MCF 10A (cell line): Measurements from ENCODE around the gene PCNX2. TPM values are rescaled to one million over a fixed set of nuclear protein-coding genes. Genes with fewer than 3 reads are reported as not detected.

ENCODE experiments used
- BruUV-seq: library from RNA; stranded (reverse); fragments of 400-500 nt; replicated peaks from 2 replicates; lab custom pipeline; 2021; lab: Mats Ljungman, UMichigan
- CTCF ChIA-PET: fragments of 300-600 bp; sonication (Branson Sonifier 250); formaldehyde crosslinking; extraction: SDS; loops from one replicate; lab custom pipeline; 2021; ENCODE audit warnings: antibody characterized with exemption, inconsistent platforms; lab: Yijun Ruan, JAX
- POLR2A ChIA-PET: fragments of 300-600, 350-650 bp; sonication (Branson Sonifier 250); formaldehyde crosslinking; extraction: SDS; loops from one replicate; lab custom pipeline; 2020; ENCODE audit warnings: antibody characterized with exemption, inconsistent platforms; lab: Yijun Ruan, JAX
- DNase-seq: peaks from one replicate; pipeline ENCODE4 v3.0.0-alpha.2; 2018; ENCODE audit not compliant: unreplicated experiment
- H3K27ac Mint-ChIP-seq: one replicate; pipeline ENCODE4 v1.8.0; 2022; ENCODE audit warnings: mild to moderate bottlenecking, low read depth, mixed read lengths; ENCODE audit not compliant: unreplicated experiment
- H3K27me3 Mint-ChIP-seq: one replicate; pipeline ENCODE4 v1.8.0; 2022; ENCODE audit warnings: mixed read lengths; ENCODE audit not compliant: insufficient read depth, unreplicated experiment
- H3K36me3 Mint-ChIP-seq: one replicate; pipeline ENCODE4 v1.8.0; 2022; ENCODE audit warnings: mild to moderate bottlenecking, moderate library complexity, mixed read lengths; ENCODE audit not compliant: insufficient read depth, unreplicated experiment
- H3K4me1 Mint-ChIP-seq: one replicate; pipeline ENCODE4 v1.8.0; 2022; ENCODE audit warnings: mixed read lengths; ENCODE audit not compliant: insufficient read depth, unreplicated experiment
- H3K4me3 Mint-ChIP-seq: one replicate; pipeline ENCODE4 v1.8.0; 2022; ENCODE audit warnings: mild to moderate bottlenecking, moderate library complexity, mixed read lengths; ENCODE audit not compliant: unreplicated experiment
- H3K9me3 Mint-ChIP-seq: one replicate; pipeline ENCODE4 v1.8.0; 2022; ENCODE audit warnings: mixed read lengths; ENCODE audit not compliant: unreplicated experiment
- intact Hi-C: fragments of 100-400 bp; cut with micrococcal nuclease; formaldehyde crosslinking; loops from 2 replicates; pipeline ENCODE4 v1.14.1; 2022
- total RNA-seq: library from RNA; stranded (reverse); gene quantifications from 2 replicates; pipeline ENCODE4 v1.2.3, GENCODE V29; 2022
- TF ChIP-seq, protein P1 (sequence below): fragments of 200-600 bp; IDR thresholded peaks from one replicate; pipeline ENCODE4 v1.8.0; 2022; ENCODE audit warnings: antibody characterized with exemption, mild to moderate bottlenecking; ENCODE audit not compliant: unreplicated experiment

PCNX2 gene
- total RNA-seq, 1 experiment from 2014 or later: 80.5 TPM

DNA sequence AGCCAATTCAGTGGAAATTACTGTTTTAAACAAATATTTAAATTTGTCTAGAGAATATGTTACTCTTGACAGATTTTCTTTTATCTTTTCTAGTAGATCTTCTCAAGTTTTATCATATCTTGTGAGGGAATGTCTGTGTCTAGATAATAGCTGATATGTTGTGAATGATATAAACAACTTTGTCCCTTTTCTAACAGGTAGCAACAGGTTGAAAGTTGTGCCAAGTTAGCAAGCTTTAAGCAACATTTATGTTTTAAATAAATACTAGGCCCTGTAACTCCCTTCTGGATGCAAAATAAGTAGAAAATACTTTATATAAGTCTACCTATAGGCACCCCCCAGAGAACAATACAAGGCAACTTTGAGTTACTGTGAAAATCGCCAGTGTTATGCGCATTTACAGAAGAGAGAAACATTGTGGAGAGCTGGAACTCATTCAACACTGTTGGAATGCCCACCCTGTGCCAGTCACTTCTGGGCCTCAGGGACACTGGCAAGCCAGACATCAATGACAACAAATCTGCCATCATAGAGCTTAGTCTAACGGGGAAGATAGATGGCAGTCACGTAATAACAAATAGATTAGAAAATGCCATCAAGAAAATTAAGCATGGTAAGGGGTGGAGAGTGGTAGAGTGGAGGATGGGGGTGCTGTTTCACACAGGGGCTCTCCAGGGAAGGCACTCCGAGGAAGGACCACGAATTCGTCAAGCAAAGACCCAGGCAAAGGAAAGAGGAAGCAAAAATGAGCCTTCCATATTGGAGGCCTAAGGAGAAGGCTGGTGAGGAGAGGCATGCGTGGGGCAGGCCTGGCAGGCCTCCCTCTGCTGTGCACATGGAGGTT lies 36.4 kb upstream of the PCNX2 start:
- CTCF ChIA-PET: interaction anchor here (0.5 to 3.9 kb wide), 13 partner anchors 8 to 1164 kb away, joined by 3 to 36 read pairs (median 4); no protein-coding TSS in a partner anchor
- H3K4me1 Mint-ChIP-seq: peaks cover 46% of the 10 kb centered on the region
- no peak overlapping the region for H3K4me3 Mint-ChIP-seq
- POLR2A ChIA-PET: interaction anchor here (0.7 to 8.9 kb wide), 10 partner anchors 9 to 1042 kb away, joined by 3 to 129 read pairs (median 5); partner anchors contain the start of genes COA6 and PCNX2
- H3K36me3 Mint-ChIP-seq: no peaks in the 10 kb centered on the region
- intact Hi-C loops: no loop called here
- peak overlapping the region; percentile 32 for H3K27ac Mint-ChIP-seq
- no peaks in the 10 kb centered on the region for H3K9me3 Mint-ChIP-seq
- DNase-seq: no peak
- BruUV-seq: no TSS peak
- TF ChIP-seq, protein P1, sequence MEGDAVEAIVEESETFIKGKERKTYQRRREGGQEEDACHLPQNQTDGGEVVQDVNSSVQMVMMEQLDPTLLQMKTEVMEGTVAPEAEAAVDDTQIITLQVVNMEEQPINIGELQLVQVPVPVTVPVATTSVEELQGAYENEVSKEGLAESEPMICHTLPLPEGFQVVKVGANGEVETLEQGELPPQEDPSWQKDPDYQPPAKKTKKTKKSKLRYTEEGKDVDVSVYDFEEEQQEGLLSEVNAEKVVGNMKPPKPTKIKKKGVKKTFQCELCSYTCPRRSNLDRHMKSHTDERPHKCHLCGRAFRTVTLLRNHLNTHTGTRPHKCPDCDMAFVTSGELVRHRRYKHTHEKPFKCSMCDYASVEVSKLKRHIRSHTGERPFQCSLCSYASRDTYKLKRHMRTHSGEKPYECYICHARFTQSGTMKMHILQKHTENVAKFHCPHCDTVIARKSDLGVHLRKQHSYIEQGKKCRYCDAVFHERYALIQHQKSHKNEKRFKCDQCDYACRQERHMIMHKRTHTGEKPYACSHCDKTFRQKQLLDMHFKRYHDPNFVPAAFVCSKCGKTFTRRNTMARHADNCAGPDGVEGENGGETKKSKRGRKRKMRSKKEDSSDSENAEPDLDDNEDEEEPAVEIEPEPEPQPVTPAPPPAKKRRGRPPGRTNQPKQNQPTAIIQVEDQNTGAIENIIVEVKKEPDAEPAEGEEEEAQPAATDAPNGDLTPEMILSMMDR: no peak
- no peaks in the 10 kb centered on the region for H3K27me3 Mint-ChIP-seq

DNA sequence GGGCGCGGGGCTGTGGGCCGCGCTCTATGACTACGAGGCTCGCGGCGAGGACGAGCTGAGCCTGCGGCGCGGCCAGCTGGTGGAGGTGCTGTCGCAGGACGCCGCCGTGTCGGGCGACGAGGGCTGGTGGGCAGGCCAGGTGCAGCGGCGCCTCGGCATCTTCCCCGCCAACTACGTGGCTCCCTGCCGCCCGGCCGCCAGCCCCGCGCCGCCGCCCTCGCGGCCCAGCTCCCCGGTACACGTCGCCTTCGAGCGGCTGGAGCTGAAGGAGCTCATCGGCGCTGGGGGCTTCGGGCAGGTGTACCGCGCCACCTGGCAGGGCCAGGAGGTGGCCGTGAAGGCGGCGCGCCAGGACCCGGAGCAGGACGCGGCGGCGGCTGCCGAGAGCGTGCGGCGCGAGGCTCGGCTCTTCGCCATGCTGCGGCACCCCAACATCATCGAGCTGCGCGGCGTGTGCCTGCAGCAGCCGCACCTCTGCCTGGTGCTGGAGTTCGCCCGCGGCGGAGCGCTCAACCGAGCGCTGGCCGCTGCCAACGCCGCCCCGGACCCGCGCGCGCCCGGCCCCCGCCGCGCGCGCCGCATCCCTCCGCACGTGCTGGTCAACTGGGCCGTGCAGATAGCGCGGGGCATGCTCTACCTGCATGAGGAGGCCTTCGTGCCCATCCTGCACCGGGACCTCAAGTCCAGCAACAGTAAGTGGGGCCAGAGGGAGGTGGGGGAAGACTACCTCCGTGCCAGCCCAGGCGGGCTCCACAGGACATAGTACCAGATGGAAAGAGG lies 32.8 kb upstream of the PCNX2 start:
- peak overlapping the region; percentile 87 for H3K4me3 Mint-ChIP-seq
- no peaks in the 10 kb centered on the region for H3K36me3 Mint-ChIP-seq
- no peaks in the 10 kb centered on the region for H3K27me3 Mint-ChIP-seq
- no peaks in the 10 kb centered on the region for H3K9me3 Mint-ChIP-seq
- CTCF ChIA-PET: interaction anchor here (0.5 to 1.3 kb wide), 8 partner anchors 16 to 333 kb away, joined by 3 to 4 read pairs (median 3); no protein-coding TSS in a partner anchor
- TF ChIP-seq, protein P1: no peak
- intact Hi-C loops: no loop called here
- POLR2A ChIA-PET: interaction anchor here (0.7 to 8.9 kb wide), 20 partner anchors 9 to 1149 kb away, joined by 3 to 129 read pairs (median 4); partner anchors contain the start of genes KCNK1 and PCNX2
- peaks cover 46% of the 10 kb centered on the region for H3K4me1 Mint-ChIP-seq
- H3K27ac Mint-ChIP-seq: peak overlapping the region; percentile 89
- peak; percentile 60 for DNase-seq
- BruUV-seq: no TSS peak

DNA sequence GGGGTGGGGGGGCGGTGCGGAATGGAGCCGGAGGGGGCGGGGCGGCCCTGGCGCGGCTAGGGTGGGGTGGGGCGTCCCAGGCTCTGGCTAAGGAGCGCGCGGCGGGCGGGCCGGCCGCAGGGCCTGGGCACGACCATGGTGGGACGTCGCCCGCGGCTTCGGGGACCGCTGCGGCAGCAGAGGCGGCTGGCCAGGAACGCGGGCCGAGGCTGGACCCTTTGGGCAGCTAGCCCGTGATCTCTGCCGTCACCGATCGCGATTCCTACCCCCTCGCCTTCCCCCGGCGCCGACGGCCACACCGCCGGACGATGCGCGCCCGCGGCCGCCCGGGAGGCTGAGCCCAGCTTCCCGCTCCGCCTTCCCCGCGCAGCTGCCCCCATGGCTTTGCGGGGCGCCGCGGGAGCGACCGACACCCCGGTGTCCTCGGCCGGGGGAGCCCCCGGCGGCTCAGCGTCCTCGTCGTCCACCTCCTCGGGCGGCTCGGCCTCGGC lies 32.2 kb upstream of the PCNX2 start, which contains the start of gene MAP3K21:
Gene MAP3K21 (plus strand): TSS at position 74 of the 491 bp plus-strand sequence. CDS start 305 bp downstream, at position 379.
- TF ChIP-seq, protein P1: no peak
- Mint-ChIP-seq H3K4me3 (peak within 1 kb of the TSS; percentile 87), H3K9me3 (no peaks in the 10 kb centered on the region), H3K27me3 (no peaks in the 10 kb centered on the region), H3K27ac (peak within 1 kb of the TSS; percentile 89), H3K4me1 (peaks cover 46% of the 10 kb centered on the region), H3K36me3 (no peaks in the 10 kb centered on the region)
- BruUV-seq: no TSS peak
- ChIA-PET POLR2A (interaction anchor here (0.9 to 8.9 kb wide), 16 partner anchors 8 to 1150 kb away, joined by 3 to 129 read pairs (median 5); partner anchors contain the start of genes KCNK1 and PCNX2), CTCF (interaction anchor here (0.7 to 1.3 kb wide), 5 partner anchors 16 to 241 kb away, joined by 3 to 4 read pairs (median 4); no protein-coding TSS in a partner anchor)
- intact Hi-C loops: no loop called here
- DNase-seq: no peak
